LNCAP (cell line): Measurements from ENCODE around the gene SLC34A1.

ENCODE experiments used
- CTCF ChIP-seq: fragments of 450-650 bp; IDR thresholded peaks from 2 replicates; pipeline ENCODE4 v1.5.1; 2017; ENCODE audit warnings: mild to moderate bottlenecking

Gene SLC34A1

GRCh38 chr5:177362610-177363507 is 21.4 kb upstream of the SLC34A1 start:
- TF ChIP-seq CTCF = no peak

- no peak for TF ChIP-seq CTCF
Measured at GRCh38 chr5:177363565-177363964, 20.7 kb upstream of the SLC34A1 start.

GRCh38 chr5:177364159-177364962 is 19.9 kb upstream of the SLC34A1 start:
- no peak for TF ChIP-seq CTCF

- TF ChIP-seq CTCF = no peak
Measured at GRCh38 chr5:177365845-177366527, 18.2 kb upstream of the SLC34A1 start.

- TF ChIP-seq CTCF = no peak
Measured at GRCh38 chr5:177366528-177367322, 17.5 kb upstream of the SLC34A1 start.

- TF ChIP-seq CTCF = no peak
Measured at GRCh38 chr5:177367323-177367848, 16.8 kb upstream of the SLC34A1 start.
